GM12878 (cell line): Measurements from ENCODE around the gene C9orf78. TPM values are rescaled to one million over a fixed set of nuclear protein-coding genes. Genes with fewer than 3 reads are reported as not detected.

Experiments
- ATAC-seq: fragments of 200-7000 bp; cut with Tn5 transposase; 3 replicates; pipeline ENCODE4 v1.9.1; 2020; ENCODE audit warnings: mild to moderate bottlenecking, moderate library complexity
- BruUV-seq: library from RNA; stranded (reverse); fragments of 400-500 nt; replicated peaks from 2 replicates; lab custom pipeline; 2021; lab: Mats Ljungman, UMichigan
- CTCF ChIA-PET: fragments of 300-600 bp; sonication (Branson Sonifier 250); formaldehyde crosslinking; extraction: SDS; loops from one replicate; lab custom pipeline; 2021; ENCODE audit warnings: inconsistent platforms; lab: Yijun Ruan, JAX
- POLR2A ChIA-PET: fragments of 350-600 bp; formaldehyde crosslinking; extraction: SDS; loops from one replicate; lab custom pipeline; 2021; ENCODE audit warnings: inconsistent platforms; lab: Charles Lee
- RAD21 ChIA-PET: fragments of 300-600 bp; sonication (Branson Sonifier 250); formaldehyde crosslinking; loops from one replicate; lab custom pipeline; 2023; ENCODE audit warnings: antibody characterized with exemption; ENCODE audit not compliant: unreplicated experiment; lab: Charles Lee
- SMC1A ChIA-PET: fragments of 300-600 bp; sonication (Branson Sonifier 250); formaldehyde crosslinking; loops from one replicate; lab custom pipeline; 2023; ENCODE audit not compliant: unreplicated experiment, uncharacterized antibody; lab: Charles Lee
- DNase-seq: peaks from one replicate; pipeline ENCODE4 v3.0.0-alpha.2; 2011; ENCODE audit warnings: low read depth, low spot score
- FAIRE-seq: peaks from 3 replicates; lab custom pipeline; 2011; peaks lifted over from hg19 to GRCh38; lab: Jason Lieb, UNC
- H2AFZ ChIP-seq: 2 replicates; pipeline ENCODE4 v1.6.0; 2011; ENCODE audit warnings: low read depth, low read length, control low read depth; ENCODE audit not compliant: control insufficient read depth
- H3K27ac ChIP-seq: 2 replicates; pipeline ENCODE4 v1.5.1; 2011; ENCODE audit warnings: control low read depth; ENCODE audit not compliant: control insufficient read depth, insufficient read depth
- H3K27me3 ChIP-seq, 2 experiments: replicated peaks in 1 of 2; 2 replicates each; pipeline versions ENCODE4 v1.6.0 to v1.6.1; 2011; ENCODE audit warnings: low read length in 1 of 2; ENCODE audit not compliant: control insufficient read depth in 2 of 2, insufficient read depth in 2 of 2
- H3K36me3 ChIP-seq, 2 experiments: 2 replicates each; pipeline ENCODE4 v1.5.1; 2011; ENCODE audit warnings: low read length in 1 of 2; ENCODE audit not compliant: control insufficient read depth in 2 of 2, insufficient read depth in 2 of 2
- H3K4me1 ChIP-seq: 2 replicates; pipeline ENCODE4 v1.6.1; 2011; ENCODE audit warnings: mild to moderate bottlenecking, low read length, moderate library complexity, mixed read lengths; ENCODE audit not compliant: control insufficient read depth, insufficient read depth
- H3K4me2 ChIP-seq: 2 replicates; pipeline ENCODE4 v1.6.0; 2011; ENCODE audit warnings: control low read depth; ENCODE audit not compliant: control insufficient read depth, insufficient read depth
- H3K4me3 ChIP-seq: fragments of 200-600 bp; sonication (generic); 2 replicates; pipeline ENCODE4 v1.5.1; 2016
- H3K79me2 ChIP-seq: 2 replicates; pipeline ENCODE4 v1.6.0; 2011; ENCODE audit warnings: low read length; ENCODE audit not compliant: control insufficient read depth, insufficient read depth
- H3K9ac ChIP-seq: 2 replicates; pipeline ENCODE4 v1.8.0; 2011; ENCODE audit warnings: low read length, control low read depth, mixed read lengths; ENCODE audit not compliant: control insufficient read depth, insufficient read depth
- H3K9me3 ChIP-seq: replicated peaks from 3 replicates; pipeline ENCODE4 v1.5.1; 2011; ENCODE audit warnings: mild to moderate bottlenecking, low read length; ENCODE audit not compliant: control insufficient read depth, insufficient read depth
- H4K20me1 ChIP-seq: 2 replicates; pipeline ENCODE4 v1.6.0; 2011; ENCODE audit not compliant: control insufficient read depth, insufficient read depth
- KDM1A ChIP-seq: fragments of 200-600 bp; sonication (generic); IDR thresholded peaks from 2 replicates; pipeline ENCODE4 v1.6.1; 2016; ENCODE audit warnings: borderline replicate concordance
- PKNOX1 ChIP-seq: fragments of 450-650 bp; IDR thresholded peaks from 2 replicates; pipeline ENCODE4 v1.6.1; 2016; ENCODE audit warnings: mild to moderate bottlenecking
- ZBTB33 ChIP-seq: fragments of 450-650 bp; IDR thresholded peaks from 2 replicates; pipeline ENCODE4 v1.6.1; 2017; ENCODE audit warnings: mild to moderate bottlenecking
- WGBS: methylation state at CpG from one replicate; pipeline ENCODE4 v1.1.6; 2016; ENCODE audit warnings: low lambda C conversion rate; ENCODE audit not compliant: insufficient replicate concordance, insufficient coverage; ENCODE audit errors: missing lambda C conversion rate; 5-methylcytosine and 5-hydroxymethylcytosine counted together
- in situ Hi-C: fragments of 300-500 bp; cut with MboI; formaldehyde crosslinking; loops from 9 replicates; pipeline ENCODE4 v1.14.3; 2018; ENCODE audit warnings: mixed read lengths
- intact Hi-C: fragments of 100-400 bp; cut with micrococcal nuclease; formaldehyde crosslinking; loops from one replicate; pipeline ENCODE4 v1.14.2; 2022; ENCODE audit not compliant: unreplicated experiment
- polyA plus RNA-seq, 11 experiments: library from polyadenylated mRNA; depleted of rRNA in 4 of 11; unstranded in 6 of 11; stranded (reverse) in 5 of 11; fragments of >200 nt; fragmentation: Nextera tagmentation in 4 of 11; fragmentation: Illumina TruSeq in 1 of 11; extraction: Ambion mirVana in 4 of 11; extraction: Trizol in 1 of 11; gene quantifications; 1 replicate in 1 of 11; 2 replicates in 10 of 11; pipeline versions ENCODE4 v1.2.1 to v1.2.3, GENCODE V29; 2011 to 2016; ENCODE audit warnings: inconsistent platforms in 2 of 11, missing spikeins in 2 of 11, low read depth in 1 of 11
- total RNA-seq, 4 experiments: library from RNA; depleted of rRNA in 3 of 4; stranded (reverse); fragments of >200 nt in 3 of 4; fragmentation: Illumina TruSeq in 1 of 4; extraction: Trizol in 1 of 4; gene quantifications; 2 replicates each; pipeline versions ENCODE4 v1.2.1 to v1.2.3, GENCODE V29; 2013 to 2021

Gene C9orf78
- total and polyA plus RNA-seq, 10 of the 15 experiments (the other 5 are each of a cell fraction or from before 2014, with no cell fraction given) = 23.0 to 60.9 (median 47.5) TPM

GRCh38 chr9:129814432-129815223, 20.4 kb downstream of the C9orf78 start (continued):
- TF ChIP-seq ZBTB33 = no peak

GRCh38 chr9:129813661-129814060, 21.4 kb downstream of the C9orf78 start:
- CTCF ChIA-PET = no interaction called here
- no peaks in the 10 kb centered on the region for H3K79me2 ChIP-seq

More at GRCh38 chr9:129813661-129814060, 21.4 kb downstream of the C9orf78 start:
- ATAC-seq (no peak), DNase-seq (no peak), FAIRE-seq (no peak)
- ChIA-PET SMC1A (no interaction called here), POLR2A (interaction anchor here (0.9 kb wide), 1 partner anchor 10 kb away, joined by 3 read pairs; no protein-coding TSS in a partner anchor), RAD21 (no interaction called here)
- no peak overlapping the region for H3K27ac ChIP-seq
- TF ChIP-seq PKNOX1 = peak; percentile 48; the same call in 1 of the 2 replicates
- no peak for TF ChIP-seq KDM1A
- WGBS = 90% methylated on average over 9 of the region's 9 CpGs
- no peak overlapping the region for H3K4me3 ChIP-seq
- BruUV-seq = TSS peak; percentile 28
- H3K4me1 ChIP-seq = peaks cover 3% of the 10 kb centered on the region
- H3K27me3 ChIP-seq = no peaks in the 10 kb centered on the region
- no peak overlapping the region for H2AFZ ChIP-seq
- H3K4me2 ChIP-seq = no peak overlapping the region
- H3K36me3 ChIP-seq = peaks cover 7 to 21% of the 10 kb centered on the region in 2 experiments
- no peak overlapping the region for H3K9ac ChIP-seq
- intact Hi-C loops (no loop called here), in situ Hi-C loops (no loop called here)
- H3K9me3 ChIP-seq = no peaks in the 10 kb centered on the region
- H4K20me1 ChIP-seq = no peaks in the 10 kb centered on the region
